H9 (cell line): ENCODE results near the gene MALRD1. TPM values are rescaled to one million over a fixed set of nuclear protein-coding genes. Genes with fewer than 3 reads are reported as not detected.

Experiments used
- DNase-seq: peaks from one replicate; pipeline ENCODE4 v3.0.0-alpha.2; 2017
- H2AFZ ChIP-seq: one replicate; pipeline ENCODE4 v1.6.1; 2013; ENCODE audit warnings: mild to moderate bottlenecking, low read length, control low read depth, moderate library complexity
- H2AK5ac ChIP-seq: 2 replicates; pipeline ENCODE4 v1.6.1; 2013; ENCODE audit warnings: low read length, control low read depth, mixed read lengths; ENCODE audit not compliant: insufficient read length
- H2BK120ac ChIP-seq: one replicate; pipeline ENCODE4 v1.6.1; 2013; ENCODE audit warnings: low read depth, mild to moderate bottlenecking, low read length, control low read depth, inconsistent platforms; ENCODE audit not compliant: poor library complexity, severe bottlenecking
- H2BK12ac ChIP-seq: 2 replicates; pipeline ENCODE4 v1.6.1; 2013; ENCODE audit warnings: low read length, control low read depth, mixed read lengths, low read depth; ENCODE audit not compliant: insufficient read length
- H2BK15ac ChIP-seq: 2 replicates; pipeline ENCODE4 v1.6.1; 2013; ENCODE audit warnings: low read depth, low read length, control low read depth
- H2BK20ac ChIP-seq: one replicate; pipeline ENCODE4 v1.6.1; 2013; ENCODE audit warnings: low read depth, mild to moderate bottlenecking, low read length, control low read depth, inconsistent platforms; ENCODE audit not compliant: poor library complexity, severe bottlenecking
- H2BK5ac ChIP-seq: 2 replicates; pipeline ENCODE4 v1.6.1; 2013; ENCODE audit warnings: low read length, control low read depth, mixed read lengths; ENCODE audit not compliant: insufficient read length
- H3K14ac ChIP-seq: 2 replicates; pipeline ENCODE4 v1.6.1; 2013; ENCODE audit warnings: low read length, control low read depth; ENCODE audit not compliant: insufficient read depth
- H3K18ac ChIP-seq: 2 replicates; pipeline ENCODE4 v1.6.1; 2013; ENCODE audit warnings: low read depth, mild to moderate bottlenecking, mixed read lengths, low read length, control low read depth; ENCODE audit not compliant: insufficient read length
- H3K23ac ChIP-seq: 2 replicates; pipeline ENCODE4 v1.6.1; 2013; ENCODE audit warnings: low read length, control low read depth, mixed read lengths, low read depth; ENCODE audit not compliant: insufficient read length
- H3K23me2 ChIP-seq: 2 replicates; pipeline ENCODE4 v1.6.1; 2013; ENCODE audit warnings: low read depth, mild to moderate bottlenecking, mixed read lengths, low read length, control low read depth; ENCODE audit not compliant: insufficient read length, poor library complexity, severe bottlenecking
- H3K27ac ChIP-seq: 2 replicates; pipeline ENCODE4 v1.5.1; 2013; ENCODE audit warnings: low read length, control low read depth, mixed read lengths, low read depth; ENCODE audit not compliant: insufficient read length
- H3K27me3 ChIP-seq: 2 replicates; pipeline ENCODE4 v1.6.1; 2013; ENCODE audit warnings: low read length, control low read depth, inconsistent platforms; ENCODE audit not compliant: insufficient read depth
- H3K4ac ChIP-seq: 2 replicates; pipeline ENCODE4 v1.6.1; 2013; ENCODE audit warnings: low read depth, mild to moderate bottlenecking, control low read depth, inconsistent platforms, low read length, moderate library complexity
- H3K4me1 ChIP-seq: 2 replicates; pipeline ENCODE4 v1.6.1; 2013; ENCODE audit warnings: low read length, control low read depth, inconsistent platforms; ENCODE audit not compliant: insufficient read depth
- H3K4me2 ChIP-seq: 2 replicates; pipeline ENCODE4 v1.6.1; 2013; ENCODE audit warnings: low read length, control low read depth, mixed read lengths; ENCODE audit not compliant: insufficient read length, insufficient read depth
- H3K56ac ChIP-seq: 2 replicates; pipeline ENCODE4 v1.6.1; 2013; ENCODE audit warnings: low read depth, mild to moderate bottlenecking, mixed read lengths, low read length, control low read depth; ENCODE audit not compliant: insufficient read length
- H3K79me1 ChIP-seq: 2 replicates; pipeline ENCODE4 v1.6.1; 2013; ENCODE audit warnings: low read depth, mild to moderate bottlenecking, moderate library complexity, low read length, control low read depth, inconsistent platforms; ENCODE audit not compliant: insufficient read depth, poor library complexity, severe bottlenecking
- H3K79me2 ChIP-seq: 2 replicates; pipeline ENCODE4 v1.6.1; 2013; ENCODE audit warnings: low read length, control low read depth, inconsistent platforms; ENCODE audit not compliant: insufficient read depth
- H3K9ac ChIP-seq: 2 replicates; pipeline ENCODE4 v1.6.1; 2013; ENCODE audit warnings: low read length, control low read depth, mixed read lengths; ENCODE audit not compliant: insufficient read length; ENCODE audit errors: extremely low read depth
- H3K9me3 ChIP-seq: one replicate; pipeline ENCODE4 v1.6.1; 2013; ENCODE audit warnings: low read depth, low read length, inconsistent platforms; ENCODE audit not compliant: control insufficient read depth
- H3T11ph ChIP-seq: one replicate; pipeline ENCODE4 v1.6.1; 2013; ENCODE audit warnings: mild to moderate bottlenecking, low read length, control low read depth, inconsistent platforms
- H4K20me1 ChIP-seq: one replicate; pipeline ENCODE4 v1.6.1; 2013; ENCODE audit not compliant: control insufficient read depth, insufficient read length, insufficient read depth
- H4K5ac ChIP-seq: 2 replicates; pipeline ENCODE4 v1.6.1; 2013; ENCODE audit warnings: low read depth, mild to moderate bottlenecking, mixed read lengths, low read length, control low read depth; ENCODE audit not compliant: insufficient read length
- H4K8ac ChIP-seq: replicated peaks from 2 replicates; pipeline ENCODE4 v1.6.1; 2013; ENCODE audit warnings: low read length, control low read depth, mixed read lengths, low read depth; ENCODE audit not compliant: insufficient read length
- H4K91ac ChIP-seq: 2 replicates; pipeline ENCODE4 v1.6.1; 2013; ENCODE audit warnings: low read depth, mild to moderate bottlenecking, moderate library complexity, mixed read lengths, low read length, control low read depth; ENCODE audit not compliant: insufficient read length
- H3K27ac Mint-ChIP-seq, 3 experiments: 2 replicates in 2 of 3; 3 replicates in 1 of 3; pipeline ENCODE4 v1.8.0; 2020 to 2021; ENCODE audit warnings: mixed read lengths in 3 of 3, mild to moderate bottlenecking in 1 of 3, moderate library complexity in 1 of 3
- H3K27me3 Mint-ChIP-seq: 2 replicates; pipeline ENCODE4 v1.8.0; 2021; ENCODE audit warnings: low read depth, mild to moderate bottlenecking, moderate library complexity, mixed read lengths
- H3K36me3 Mint-ChIP-seq, 3 experiments: 2 replicates in 2 of 3; 3 replicates in 1 of 3; pipeline ENCODE4 v1.8.0; 2020 to 2021; ENCODE audit warnings: low read depth in 3 of 3, mixed read lengths in 3 of 3; ENCODE audit not compliant: insufficient read depth in 1 of 3
- H3K4me1 Mint-ChIP-seq, 2 experiments: 2 replicates each; pipeline ENCODE4 v1.8.0; 2020; ENCODE audit warnings: mixed read lengths in 2 of 2
- H3K4me3 Mint-ChIP-seq, 2 experiments: 2 replicates in 1 of 2; 3 replicates in 1 of 2; pipeline ENCODE4 v1.8.0; 2020 to 2021; ENCODE audit warnings: mild to moderate bottlenecking in 2 of 2, mixed read lengths in 2 of 2, moderate library complexity in 1 of 2
- H3K9me3 Mint-ChIP-seq, 2 experiments: 2 replicates in 1 of 2; 3 replicates in 1 of 2; pipeline ENCODE4 v1.8.0; 2020; ENCODE audit warnings: mild to moderate bottlenecking in 2 of 2, mixed read lengths in 2 of 2, moderate library complexity in 1 of 2
- CTCF ChIP-seq: fragments of 200-600 bp; sonication (generic); conservative IDR thresholded peaks from 3 replicates; pipeline ENCODE4 v1.8.0; 2021; ENCODE audit warnings: antibody characterized with exemption, mild to moderate bottlenecking
- WGBS: extraction: QIAGEN DNeasy Blood & Tissue Kit; methylation state at CpG from one replicate; pipeline ENCODE4 v1.1.7; 2013; ENCODE audit warnings: missing lambda C conversion rate, low lambda C conversion rate, mixed read lengths; ENCODE audit not compliant: insufficient read length; ENCODE audit errors: extremely low coverage; 5-methylcytosine and 5-hydroxymethylcytosine counted together
- total RNA-seq: library from RNA; stranded (reverse); gene quantifications from 2 replicates; pipeline ENCODE4 v1.2.1, GENCODE V29; 2021

MALRD1 gene
- total RNA-seq, 1 experiment from 2014 or later: 0.20 TPM

GRCh38 chr10:19226025-19226424, 177.4 kb downstream of the MALRD1 start:
- H4K5ac ChIP-seq: no peak overlapping the region
- no peak overlapping the region for H3K56ac ChIP-seq
- no peak overlapping the region for H2AK5ac ChIP-seq
- H3K4ac ChIP-seq: no peak overlapping the region
- no peaks in the 10 kb centered on the region for H3K23me2 ChIP-seq
- Mint-ChIP-seq H3K4me3 (no peak overlapping the region), H3K27me3 (no peaks in the 10 kb centered on the region), H3K27ac (no peak overlapping the region), H3K36me3 (no peaks in the 10 kb centered on the region; a peak in 2 of 7 replicates), H3K4me1 (peaks cover 0 to 2% of the 10 kb centered on the region in 2 experiments; a peak in 1 of 4 replicates), H3K9me3 (no peaks in the 10 kb centered on the region)
- no peaks in the 10 kb centered on the region for H3K79me2 ChIP-seq
- no peaks in the 10 kb centered on the region for H4K20me1 ChIP-seq
- H3K9me3 ChIP-seq: no peaks in the 10 kb centered on the region
- H3T11ph ChIP-seq: no peak overlapping the region
- H3K18ac ChIP-seq: no peak overlapping the region
- H3K14ac ChIP-seq: no peak overlapping the region
- no peak overlapping the region for H3K4me2 ChIP-seq
- H3K9ac ChIP-seq: no peak overlapping the region
- no peak overlapping the region for H4K91ac ChIP-seq
- H3K4me1 ChIP-seq: no peaks in the 10 kb centered on the region
- no peaks in the 10 kb centered on the region for H3K27me3 ChIP-seq
- H2BK120ac ChIP-seq: no peak overlapping the region
- no peak overlapping the region for H2AFZ ChIP-seq
- H3K79me1 ChIP-seq: no peaks in the 10 kb centered on the region
- no peak overlapping the region for H3K27ac ChIP-seq
- H2BK5ac ChIP-seq: no peak overlapping the region
- no peak overlapping the region for H4K8ac ChIP-seq
- DNase-seq: no peak
- no peak overlapping the region for H2BK20ac ChIP-seq
- no peak for TF ChIP-seq CTCF
- WGBS: no CpG with 5 or more reads among the region's 2 CpGs
- no peak overlapping the region for H2BK12ac ChIP-seq
- no peak overlapping the region for H2BK15ac ChIP-seq
- H3K23ac ChIP-seq: no peak overlapping the region
